Measurements from ENCODE around the gene ATP6V0E2. TPM values are rescaled to one million over a fixed set of nuclear protein-coding genes. Genes with fewer than 3 reads are reported as not detected.

The ATP6V0E2 gene
- total RNA-seq, 6 experiments from 2014 or later = 33.8 to 95.1 (median 70.9) TPM

DNA sequence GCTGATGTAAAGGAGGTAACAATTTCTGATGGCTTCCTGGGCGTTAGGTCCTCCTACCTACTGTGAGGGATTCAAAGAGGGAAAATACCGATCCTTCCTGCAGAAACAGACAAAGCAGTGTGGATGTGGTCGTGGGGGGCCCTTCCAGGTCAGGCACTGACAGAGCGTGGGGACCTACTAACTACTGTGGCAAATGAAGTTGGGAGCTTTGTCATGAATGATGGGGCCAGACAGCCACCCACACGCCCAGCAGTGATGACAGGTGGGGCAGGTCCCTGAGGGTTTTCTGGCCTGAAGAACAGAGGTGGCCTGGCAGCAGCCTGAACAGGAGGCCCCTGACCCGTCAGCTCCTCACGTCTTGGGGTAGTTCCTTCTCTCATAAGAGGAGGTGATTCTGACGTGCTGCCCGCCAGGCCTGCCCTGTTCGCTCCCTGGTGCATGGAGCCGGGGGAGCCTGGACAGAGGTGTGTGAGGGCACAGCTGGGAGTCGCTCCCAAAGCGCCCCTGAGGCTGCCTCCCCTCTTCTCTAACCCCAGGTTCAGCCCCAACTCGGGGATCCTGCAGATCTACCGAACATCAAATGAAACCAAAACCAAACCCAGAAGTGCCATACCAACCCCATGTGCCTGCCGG is 4.2 kb downstream of the ATP6V0E2 start:
- no peaks in the 10 kb centered on the region for H3K27me3 ChIP-seq
- DNase-seq (no peak), ATAC-seq (no peak)
- H3K36me3 ChIP-seq = peaks cover 0 to 11% (median 0%) of the 10 kb centered on the region in 4 donors
- 72% methylated on average over 5 of the region's 16 CpGs for WGBS (ENCODE audit: insufficient coverage, low coverage, low lambda C conversion rate, missing lambda C conversion rate)
- no peak for TF ChIP-seq POLR2A (IDR thresholded peaks at IDR 0.05)
- TF ChIP-seq, protein P1, sequence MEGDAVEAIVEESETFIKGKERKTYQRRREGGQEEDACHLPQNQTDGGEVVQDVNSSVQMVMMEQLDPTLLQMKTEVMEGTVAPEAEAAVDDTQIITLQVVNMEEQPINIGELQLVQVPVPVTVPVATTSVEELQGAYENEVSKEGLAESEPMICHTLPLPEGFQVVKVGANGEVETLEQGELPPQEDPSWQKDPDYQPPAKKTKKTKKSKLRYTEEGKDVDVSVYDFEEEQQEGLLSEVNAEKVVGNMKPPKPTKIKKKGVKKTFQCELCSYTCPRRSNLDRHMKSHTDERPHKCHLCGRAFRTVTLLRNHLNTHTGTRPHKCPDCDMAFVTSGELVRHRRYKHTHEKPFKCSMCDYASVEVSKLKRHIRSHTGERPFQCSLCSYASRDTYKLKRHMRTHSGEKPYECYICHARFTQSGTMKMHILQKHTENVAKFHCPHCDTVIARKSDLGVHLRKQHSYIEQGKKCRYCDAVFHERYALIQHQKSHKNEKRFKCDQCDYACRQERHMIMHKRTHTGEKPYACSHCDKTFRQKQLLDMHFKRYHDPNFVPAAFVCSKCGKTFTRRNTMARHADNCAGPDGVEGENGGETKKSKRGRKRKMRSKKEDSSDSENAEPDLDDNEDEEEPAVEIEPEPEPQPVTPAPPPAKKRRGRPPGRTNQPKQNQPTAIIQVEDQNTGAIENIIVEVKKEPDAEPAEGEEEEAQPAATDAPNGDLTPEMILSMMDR (IDR thresholded peaks at IDR 0.05) = no peak
- no peaks in the 10 kb centered on the region for H3K9me3 ChIP-seq
- H3K27ac ChIP-seq = no peak overlapping the region
- intact Hi-C loops (cut with DNase I) = no loop called here
- H3K4me3 ChIP-seq = no peak overlapping the region
- peaks cover 0 to 27% (median 10%) of the 10 kb centered on the region in 4 donors for H3K4me1 ChIP-seq

DNA sequence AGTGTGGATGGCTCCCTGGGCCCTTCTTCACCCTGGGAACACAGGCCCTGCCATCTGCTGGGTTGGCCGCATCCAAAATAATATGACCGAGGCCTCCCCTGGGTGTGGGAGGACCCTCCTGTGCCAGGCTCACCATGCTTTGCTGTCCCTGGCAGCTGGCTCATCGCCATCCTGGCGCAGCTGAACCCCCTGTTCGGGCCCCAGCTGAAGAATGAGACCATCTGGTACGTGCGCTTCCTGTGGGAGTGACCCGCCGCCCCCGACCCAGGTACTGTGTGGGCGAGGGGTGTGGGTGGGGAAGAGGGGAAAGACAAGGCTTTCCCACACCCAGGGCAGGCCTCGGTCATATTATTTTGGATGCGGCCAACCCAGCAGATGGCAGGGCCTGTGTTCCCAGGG is 4.8 kb downstream of the ATP6V0E2 start:
- Histone ChIP-seq H3K27ac (no peak overlapping the region), H3K36me3 (peaks cover 0 to 11% (median 0%) of the 10 kb centered on the region in 4 donors), H3K4me1 (peaks cover 0 to 32% (median 13%) of the 10 kb centered on the region in 4 donors), H3K9me3 (no peaks in the 10 kb centered on the region), H3K27me3 (no peaks in the 10 kb centered on the region), H3K4me3 (no peak overlapping the region)
- TF ChIP-seq, protein P1 (IDR thresholded peaks at IDR 0.05) = no peak
- TF ChIP-seq POLR2A (IDR thresholded peaks at IDR 0.05) = no peak
- ATAC-seq (no peak), DNase-seq (no peak)
- 84% methylated on average over 5 of the region's 13 CpGs for WGBS (ENCODE audit: insufficient coverage, low coverage, low lambda C conversion rate, missing lambda C conversion rate)
- intact Hi-C loops (cut with DNase I) = no loop called here

GRCh38 chr7:149879271-149879743 is 5.5 kb downstream of the ATP6V0E2 start:
- 92% methylated on average over 2 of the region's 14 CpGs for WGBS (ENCODE audit: insufficient coverage, low coverage, low lambda C conversion rate, missing lambda C conversion rate)

DNA sequence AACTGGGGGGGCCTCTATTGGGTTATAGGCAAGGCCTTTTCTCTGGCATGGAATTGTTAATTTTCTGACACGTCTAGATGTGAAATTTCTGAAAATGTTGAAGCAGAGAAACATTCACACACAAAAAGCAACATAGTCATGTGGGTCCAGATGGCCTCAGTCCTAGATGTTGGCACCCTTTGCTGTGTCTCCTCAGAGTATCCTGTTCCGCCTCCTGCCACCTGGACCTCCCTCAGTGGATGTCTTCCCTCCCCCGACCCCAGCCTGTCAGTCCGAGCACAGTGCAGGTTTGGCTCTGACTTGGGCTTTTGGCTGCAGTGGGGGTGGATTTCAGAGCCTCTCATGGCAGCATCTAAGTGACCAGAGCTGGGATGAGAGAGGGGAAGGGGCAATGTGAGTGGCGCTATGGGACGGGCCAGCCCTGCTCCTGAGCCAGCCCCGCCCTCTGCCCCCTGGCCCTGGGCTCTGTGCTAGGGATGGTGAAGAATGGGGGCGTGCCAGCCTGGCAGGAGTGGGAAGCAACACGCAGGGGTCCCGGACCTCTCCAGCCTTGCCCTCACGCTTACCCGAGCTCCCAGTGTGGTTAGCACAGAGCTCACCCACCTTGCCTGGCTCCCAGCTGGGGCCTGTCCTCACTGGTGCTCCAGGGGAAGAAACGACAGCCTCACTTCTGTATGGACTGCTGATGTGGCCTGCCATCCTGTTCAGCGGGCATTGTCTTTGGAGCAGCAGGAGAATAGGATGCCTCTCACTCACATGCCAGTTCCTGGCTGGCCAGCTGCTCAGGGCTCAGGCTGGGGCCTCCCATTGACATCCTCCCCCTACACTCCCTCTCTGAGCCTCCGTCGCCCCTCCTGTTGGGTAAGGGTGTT is 6.2 kb downstream of the ATP6V0E2 start:
- Histone ChIP-seq H3K36me3 (peaks cover 0 to 11% (median 0%) of the 10 kb centered on the region in 4 donors), H3K27ac (no peak overlapping the region), H3K4me3 (no peak overlapping the region), H3K4me1 (peaks cover 0 to 39% (median 16%) of the 10 kb centered on the region in 4 donors), H3K27me3 (no peaks in the 10 kb centered on the region), H3K9me3 (no peaks in the 10 kb centered on the region)
- TF ChIP-seq POLR2A (IDR thresholded peaks at IDR 0.05) = no peak
- TF ChIP-seq, protein P1 (IDR thresholded peaks at IDR 0.05) = no peak
- ATAC-seq (no peak), DNase-seq (no peak)
- intact Hi-C loops (cut with DNase I) = no loop called here
- WGBS (ENCODE audit: insufficient coverage, low coverage, low lambda C conversion rate, missing lambda C conversion rate) = no CpG with 5 or more reads among the region's 16 CpGs

More at GRCh38 chr7:149879271-149879743, 5.5 kb downstream of the ATP6V0E2 start:
- intact Hi-C loops (cut with DNase I) = no loop called here
- Histone ChIP-seq H3K36me3 (peaks cover 0 to 11% (median 0%) of the 10 kb centered on the region in 4 donors), H3K27ac (no peak overlapping the region), H3K4me1 (peaks cover 0 to 37% (median 15%) of the 10 kb centered on the region in 4 donors), H3K27me3 (no peaks in the 10 kb centered on the region), H3K9me3 (no peaks in the 10 kb centered on the region), H3K4me3 (no peak overlapping the region)
- DNase-seq = no peak
- TF ChIP-seq POLR2A (IDR thresholded peaks at IDR 0.05) = no peak
- TF ChIP-seq, protein P1 (IDR thresholded peaks at IDR 0.05) = no peak
- ATAC-seq = no peak

All from right lobe of liver (tissue), 6 donors.